ENCODE data around the gene CFAP410.

- TF ChIP-seq, protein P1, sequence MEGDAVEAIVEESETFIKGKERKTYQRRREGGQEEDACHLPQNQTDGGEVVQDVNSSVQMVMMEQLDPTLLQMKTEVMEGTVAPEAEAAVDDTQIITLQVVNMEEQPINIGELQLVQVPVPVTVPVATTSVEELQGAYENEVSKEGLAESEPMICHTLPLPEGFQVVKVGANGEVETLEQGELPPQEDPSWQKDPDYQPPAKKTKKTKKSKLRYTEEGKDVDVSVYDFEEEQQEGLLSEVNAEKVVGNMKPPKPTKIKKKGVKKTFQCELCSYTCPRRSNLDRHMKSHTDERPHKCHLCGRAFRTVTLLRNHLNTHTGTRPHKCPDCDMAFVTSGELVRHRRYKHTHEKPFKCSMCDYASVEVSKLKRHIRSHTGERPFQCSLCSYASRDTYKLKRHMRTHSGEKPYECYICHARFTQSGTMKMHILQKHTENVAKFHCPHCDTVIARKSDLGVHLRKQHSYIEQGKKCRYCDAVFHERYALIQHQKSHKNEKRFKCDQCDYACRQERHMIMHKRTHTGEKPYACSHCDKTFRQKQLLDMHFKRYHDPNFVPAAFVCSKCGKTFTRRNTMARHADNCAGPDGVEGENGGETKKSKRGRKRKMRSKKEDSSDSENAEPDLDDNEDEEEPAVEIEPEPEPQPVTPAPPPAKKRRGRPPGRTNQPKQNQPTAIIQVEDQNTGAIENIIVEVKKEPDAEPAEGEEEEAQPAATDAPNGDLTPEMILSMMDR (IDR thresholded peaks at IDR 0.05) = no peak
- no peak for TF ChIP-seq EZH2 (IDR thresholded peaks at IDR 0.05; ENCODE audit: borderline replicate concordance, insufficient read depth, low read depth, low read length, poor library complexity, severe bottlenecking)
Measured at GRCh38 chr21:44329086-44329889, 9.9 kb downstream of the CFAP410 start.

Data from B cell (primary cell).